ENCODE results near the gene TAL1.

The TAL1 gene

DNA sequence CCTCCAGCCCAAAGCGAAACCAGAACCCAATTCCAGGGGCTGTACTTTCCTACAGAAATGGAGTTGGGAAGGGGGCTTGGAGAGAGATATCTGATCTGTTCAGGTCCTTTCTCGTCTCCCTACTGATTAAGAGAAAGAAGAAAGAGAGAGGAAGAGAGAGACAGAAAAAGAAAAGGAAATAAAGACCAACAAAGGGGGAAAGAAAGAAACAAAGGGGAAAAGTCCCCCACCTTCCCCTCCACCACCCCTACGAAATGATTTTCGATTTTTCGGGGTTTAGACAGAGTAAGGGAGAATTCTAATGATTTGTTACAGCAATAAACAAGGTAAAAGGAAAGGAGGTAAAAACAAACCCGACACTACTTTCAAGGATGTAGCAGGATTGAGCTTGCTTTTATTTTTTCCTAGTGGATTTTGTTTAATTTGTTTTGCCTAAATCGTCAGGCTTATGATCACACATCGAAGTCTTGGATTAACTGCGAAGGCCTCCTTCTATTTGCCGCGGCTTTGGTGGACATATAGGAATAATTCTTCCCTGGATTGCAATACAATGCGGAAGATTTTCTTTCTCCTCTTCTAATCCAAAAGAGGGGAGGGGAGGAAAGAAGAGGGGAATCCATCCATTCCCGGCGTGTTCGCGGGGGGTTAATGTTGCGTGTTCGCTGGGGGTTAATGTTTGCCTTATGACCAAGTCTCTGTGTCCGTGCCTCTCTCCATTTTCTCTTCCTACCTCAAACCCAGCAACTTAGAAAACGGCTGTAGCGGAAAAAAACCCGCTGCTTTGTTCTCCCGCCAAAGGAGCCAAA lies 1.9 kb downstream of the TAL1 start:
- no peak for DNase-seq (ENCODE audit: low read depth)

DNA sequence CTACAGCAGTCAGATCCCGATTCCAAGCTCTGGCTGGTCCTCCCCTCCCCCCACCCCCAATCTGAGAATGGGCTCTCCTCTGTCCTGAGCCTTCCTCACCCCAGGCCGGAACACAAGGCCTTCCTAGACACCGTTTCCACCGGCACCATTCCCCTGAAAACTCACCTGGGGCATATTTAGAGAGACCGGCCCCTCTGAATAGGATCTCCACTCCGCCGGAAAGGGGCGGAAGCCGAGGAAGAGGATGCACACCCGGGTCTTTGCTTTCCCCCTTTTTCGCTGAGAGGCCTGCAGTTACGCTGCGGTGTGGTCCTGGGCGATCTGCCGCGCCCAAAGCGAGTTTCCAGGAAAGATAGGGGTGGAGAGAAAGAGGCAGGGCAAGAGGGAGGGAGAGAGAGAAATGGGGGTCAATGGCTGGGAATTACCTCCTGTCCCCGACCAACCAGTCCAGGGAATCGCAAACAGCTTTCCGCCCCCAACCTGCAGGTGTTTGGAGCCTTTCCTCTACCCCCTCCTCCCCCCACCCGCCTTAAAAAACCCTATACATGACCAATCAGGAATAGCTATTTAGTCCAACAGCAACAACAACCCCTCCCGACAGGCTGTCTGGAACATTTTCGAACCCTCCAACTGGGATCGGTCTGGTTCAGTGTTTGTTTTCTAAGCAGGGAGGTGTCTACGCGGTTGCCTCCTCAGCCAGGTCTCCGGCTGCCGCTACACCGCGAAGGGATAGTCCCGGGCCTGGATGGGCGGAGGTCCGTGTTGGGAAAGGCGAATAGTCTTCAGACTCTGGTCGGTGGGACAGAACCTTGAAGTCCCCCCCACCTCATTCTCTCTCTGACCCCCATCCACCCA lies 2.8 kb downstream of the TAL1 start:
- no peak for DNase-seq (ENCODE audit: low read depth)

DNA sequence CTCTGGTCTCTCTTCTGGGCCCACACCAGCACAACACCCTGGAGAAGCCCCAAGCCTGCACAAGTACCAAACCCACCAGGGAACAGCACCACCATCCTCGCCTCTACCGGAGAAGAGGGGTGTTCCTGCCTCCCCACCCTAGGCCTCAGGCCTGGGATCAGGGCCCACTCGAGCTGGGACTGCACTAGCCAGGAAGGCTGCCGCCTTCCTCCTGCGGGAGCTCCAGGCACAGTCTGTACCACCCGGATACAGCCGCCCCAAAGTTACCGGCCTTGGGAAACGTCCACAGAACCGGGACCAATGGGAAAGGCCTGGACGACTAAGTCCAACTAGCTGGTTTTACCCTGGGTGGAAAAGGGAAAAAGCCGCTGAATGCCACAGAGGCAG lies 3.4 kb downstream of the TAL1 start:
- no peak for DNase-seq (ENCODE audit: low read depth)

DNA sequence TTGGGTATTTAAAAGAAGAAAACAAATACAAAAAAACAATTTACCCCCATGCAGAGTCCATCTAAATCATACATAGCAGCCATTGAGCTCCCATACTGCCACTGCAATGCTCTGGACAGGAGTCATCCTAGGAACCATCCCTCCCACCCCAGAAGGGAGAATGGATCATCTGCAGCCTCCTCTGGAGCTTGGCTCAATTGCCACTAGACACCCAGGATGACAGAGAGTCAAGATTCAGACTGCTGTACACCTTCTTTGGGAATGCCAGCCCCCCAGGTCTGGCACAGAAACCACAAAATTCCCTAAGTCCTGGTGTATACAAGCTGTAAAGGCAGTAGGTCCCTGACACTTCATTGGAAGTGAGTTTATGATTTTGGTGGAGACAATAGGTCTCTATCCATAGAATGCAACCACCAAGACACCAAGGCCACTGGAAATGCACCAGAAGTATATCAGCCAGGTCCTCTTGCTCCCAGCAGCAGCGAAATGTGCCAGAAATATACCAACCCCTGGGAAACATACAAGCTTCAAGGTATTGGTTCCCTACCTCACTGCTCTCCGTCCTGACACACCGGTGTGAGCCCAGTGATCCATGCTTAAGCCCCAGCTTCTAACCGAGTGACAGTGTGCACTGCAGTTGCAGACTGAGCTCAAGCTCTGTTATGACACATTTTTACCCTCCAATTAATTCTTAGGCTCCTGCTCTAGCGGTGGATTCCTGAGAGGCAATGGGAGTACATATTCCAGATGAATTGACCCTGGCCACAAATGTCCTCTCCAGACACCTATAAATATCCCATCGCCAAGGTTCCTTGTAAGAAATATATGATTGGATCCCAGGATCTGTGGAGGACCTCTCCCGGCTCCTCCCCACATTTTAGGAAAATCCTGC lies 4.4 kb downstream of the TAL1 start:
- DNase-seq (ENCODE audit: low read depth) = no peak

DNA sequence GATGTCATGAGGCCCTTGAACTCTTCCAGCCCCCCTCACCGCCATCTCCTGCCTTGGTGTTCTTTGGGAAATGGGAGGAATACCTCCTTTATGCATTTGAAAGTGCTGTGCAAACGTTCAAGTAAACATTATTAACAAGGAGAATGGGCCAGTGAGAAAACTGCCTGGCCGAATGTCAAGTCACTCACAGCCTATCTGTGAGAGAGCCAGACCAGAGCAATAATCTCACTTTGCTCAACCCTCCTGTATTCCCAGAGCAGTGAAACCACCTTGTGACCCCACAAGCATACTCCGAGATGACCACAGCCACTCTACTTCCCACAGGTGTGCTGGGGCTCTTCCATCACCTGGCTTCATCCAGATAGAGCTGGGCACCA lies 5.2 kb downstream of the TAL1 start:
- DNase-seq (ENCODE audit: low read depth) = no peak

DNA sequence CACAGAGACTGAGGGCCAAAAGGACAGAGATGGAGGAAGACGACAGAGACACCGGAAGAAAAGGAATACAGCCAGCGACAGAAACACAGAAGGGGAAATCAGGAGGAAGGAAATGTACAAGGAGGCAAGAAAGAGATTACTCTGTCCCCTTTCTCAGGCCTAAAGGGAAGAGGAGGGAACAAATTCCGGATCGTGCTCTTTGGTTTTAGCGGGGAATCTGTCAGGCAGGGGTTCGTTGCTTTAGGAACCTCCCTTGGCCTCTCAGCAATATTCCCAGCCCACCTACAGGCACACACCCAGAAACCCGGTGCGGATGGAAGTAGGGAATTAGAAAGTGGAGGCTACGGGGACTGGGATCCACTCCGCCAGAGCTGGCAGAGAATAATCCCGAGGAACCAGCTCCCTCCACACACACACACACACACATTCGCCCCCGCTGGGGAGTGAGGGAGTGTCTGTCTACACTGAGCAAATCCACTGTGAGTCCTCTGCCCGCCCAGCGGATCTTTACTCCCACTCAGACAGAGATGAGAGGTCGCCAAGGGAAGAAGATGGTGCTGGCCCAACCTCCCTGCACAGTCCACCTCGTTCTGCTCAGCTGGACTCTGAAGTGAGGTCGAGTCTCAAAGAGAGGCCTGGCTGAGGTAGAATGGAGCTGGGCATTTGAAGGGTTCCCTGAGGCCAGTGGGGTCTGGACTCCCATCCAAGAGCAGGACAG lies 5.7 kb downstream of the TAL1 start:
- no peak for DNase-seq (ENCODE audit: low read depth)

DNA sequence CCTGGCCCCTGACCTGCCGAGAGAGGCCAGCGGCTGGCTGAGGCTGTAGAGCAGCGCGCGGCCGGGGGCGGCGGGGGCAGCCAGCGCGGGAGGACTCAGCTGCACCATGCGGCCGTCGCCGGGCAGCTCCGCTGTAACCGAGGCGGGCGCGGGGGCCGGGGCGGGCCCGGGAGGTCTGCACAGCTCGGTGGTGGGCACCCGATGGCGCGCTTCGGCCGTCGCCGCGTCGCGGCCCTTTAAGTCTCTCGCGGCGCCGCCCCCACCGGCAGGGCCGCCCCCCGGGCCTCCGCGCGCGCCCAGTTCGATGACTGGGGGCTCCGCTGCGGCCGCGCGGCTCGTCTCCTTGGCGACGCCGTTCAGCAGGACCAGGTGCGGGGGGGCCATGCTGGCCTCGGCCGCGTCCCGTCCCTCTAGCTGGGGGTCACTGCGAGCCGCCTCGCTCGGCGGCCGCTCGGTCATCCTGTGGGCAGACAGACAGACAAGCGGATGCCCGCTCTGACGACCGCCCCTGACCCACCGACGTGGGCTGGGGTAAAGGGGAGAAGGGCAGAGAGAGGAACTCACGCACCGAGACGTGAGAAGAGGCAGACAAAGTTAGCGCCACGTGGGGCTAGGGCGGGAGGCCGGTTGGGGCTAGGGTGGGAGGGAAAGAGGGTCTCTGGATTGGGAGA lies 6.5 kb downstream of the TAL1 start:
- DNase-seq (ENCODE audit: low read depth) = no peak

DNA sequence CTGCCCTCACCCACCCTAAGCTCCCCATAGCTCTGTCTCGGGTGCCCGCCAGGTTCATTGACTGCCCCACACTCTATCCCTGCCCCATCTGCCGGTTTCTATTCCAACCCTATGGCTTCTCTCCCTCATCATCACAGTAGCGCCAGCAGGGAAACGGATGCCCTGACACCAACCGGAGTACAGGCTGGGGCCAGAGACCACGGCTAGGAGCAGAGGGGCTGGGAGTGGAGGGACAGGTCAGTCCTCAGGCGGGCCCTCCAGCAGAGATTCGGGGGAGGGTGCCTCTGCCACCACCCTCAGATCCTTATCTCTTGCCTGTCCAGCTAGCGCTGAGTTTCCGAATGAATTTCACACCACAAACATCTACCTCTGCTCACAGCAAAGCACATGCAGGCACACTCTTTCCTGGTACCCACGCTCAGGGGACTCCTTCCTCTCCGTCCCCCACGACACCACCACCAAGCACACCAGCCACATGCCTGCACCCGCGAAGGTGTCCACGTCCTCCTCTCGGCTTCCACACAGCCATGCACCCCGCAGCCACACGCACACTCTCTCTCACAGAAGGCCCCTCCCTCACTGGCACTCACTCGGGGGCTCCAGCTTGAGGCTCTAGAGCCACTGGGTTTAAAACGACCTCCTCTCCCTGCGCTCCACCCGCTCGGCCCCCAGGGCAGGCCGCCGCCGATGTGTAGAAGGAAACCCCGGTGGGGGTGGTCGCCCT lies 7.2 kb downstream of the TAL1 start:
- no peak for DNase-seq (ENCODE audit: low read depth)

DNA sequence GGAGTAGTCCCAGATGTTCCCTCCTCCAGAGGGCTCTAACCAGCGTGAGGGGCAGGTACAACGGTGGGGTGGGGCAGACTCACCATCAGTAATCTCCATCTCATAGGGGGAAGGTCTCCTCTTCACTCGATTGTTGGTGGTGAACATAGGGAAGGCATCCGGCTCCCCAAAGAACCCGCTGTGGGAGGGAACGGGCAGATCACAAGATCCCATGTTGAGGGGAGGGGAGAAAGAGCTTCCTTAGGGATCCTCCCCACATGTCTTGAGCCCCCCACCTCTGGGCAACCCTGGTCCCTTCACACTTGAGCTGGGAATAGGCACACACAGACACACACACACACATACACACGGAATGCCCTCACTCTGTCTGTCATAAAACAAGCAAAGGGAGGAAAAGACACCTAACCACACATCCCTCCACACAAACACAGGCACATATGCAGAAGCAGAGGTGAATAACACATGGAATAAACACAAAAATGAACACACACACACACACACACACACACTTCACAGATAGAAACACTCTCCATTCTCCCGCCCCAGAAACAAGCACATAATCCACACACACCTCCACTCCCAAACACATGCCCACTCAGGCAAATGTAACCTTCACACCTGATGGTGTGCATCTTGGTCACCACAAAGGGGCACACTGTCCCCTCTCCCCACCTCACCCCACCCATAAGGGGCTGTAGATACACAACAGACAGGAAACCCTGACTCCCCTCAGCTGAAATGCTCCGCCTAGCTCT lies 7.9 kb downstream of the TAL1 start:
- no peak for DNase-seq (ENCODE audit: low read depth)

DNA sequence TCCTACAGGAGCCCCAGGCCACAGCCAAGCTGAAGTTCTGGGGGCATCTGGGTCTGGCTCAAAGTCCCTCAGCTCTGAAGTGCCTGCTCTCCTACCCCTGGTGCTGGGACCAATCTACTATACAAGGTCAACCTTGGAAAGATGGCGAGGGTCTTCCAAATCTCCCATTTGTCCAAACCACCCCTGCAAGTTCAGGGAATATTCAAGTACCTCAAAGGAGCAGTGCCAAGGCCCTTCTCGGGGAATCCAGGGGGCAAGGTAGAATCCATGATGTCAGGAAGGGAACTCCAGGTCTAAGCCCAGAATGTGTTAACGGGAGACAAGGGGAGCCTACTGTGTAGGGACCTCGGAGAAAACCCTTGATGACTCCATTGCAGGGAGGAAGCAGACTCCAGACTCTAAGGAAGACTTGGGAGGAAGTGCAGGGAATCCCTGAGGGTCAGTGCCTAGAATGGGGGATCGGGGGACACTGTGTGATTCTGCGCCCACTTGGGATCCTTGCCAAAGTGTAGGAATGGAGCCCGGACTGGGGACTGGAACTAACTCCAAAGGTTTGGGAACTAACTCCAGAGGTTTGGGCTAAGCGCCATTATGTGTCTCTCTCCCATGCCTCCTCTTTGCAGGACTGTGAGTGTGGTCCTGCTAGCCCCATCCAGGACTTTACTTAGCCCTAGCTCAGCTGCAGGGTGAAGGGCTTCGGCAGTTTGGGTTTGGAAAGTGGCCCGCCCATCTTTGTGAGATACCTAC lies 8.7 kb downstream of the TAL1 start:
- DNase-seq (ENCODE audit: low read depth) = no peak

DNA sequence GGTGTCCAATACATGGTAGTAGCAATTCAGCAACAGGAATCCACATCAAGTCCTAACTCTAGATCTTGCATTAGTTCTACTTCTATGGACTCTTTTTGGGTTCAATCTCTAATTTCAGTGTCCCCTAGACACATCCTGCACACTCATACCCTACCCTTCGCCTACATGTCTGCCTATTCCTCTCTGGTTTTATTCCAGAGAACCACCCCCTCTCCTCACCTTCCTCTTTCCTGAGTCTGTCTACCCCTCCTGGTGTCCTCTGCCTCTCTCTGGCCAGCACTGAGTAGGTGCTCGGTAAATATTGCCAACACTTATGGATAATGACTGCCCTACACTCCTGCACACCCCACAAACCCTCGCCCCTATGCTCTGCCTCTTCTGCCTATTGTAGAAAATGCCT lies 9.5 kb downstream of the TAL1 start:
- no peak for DNase-seq (ENCODE audit: low read depth)

DNA sequence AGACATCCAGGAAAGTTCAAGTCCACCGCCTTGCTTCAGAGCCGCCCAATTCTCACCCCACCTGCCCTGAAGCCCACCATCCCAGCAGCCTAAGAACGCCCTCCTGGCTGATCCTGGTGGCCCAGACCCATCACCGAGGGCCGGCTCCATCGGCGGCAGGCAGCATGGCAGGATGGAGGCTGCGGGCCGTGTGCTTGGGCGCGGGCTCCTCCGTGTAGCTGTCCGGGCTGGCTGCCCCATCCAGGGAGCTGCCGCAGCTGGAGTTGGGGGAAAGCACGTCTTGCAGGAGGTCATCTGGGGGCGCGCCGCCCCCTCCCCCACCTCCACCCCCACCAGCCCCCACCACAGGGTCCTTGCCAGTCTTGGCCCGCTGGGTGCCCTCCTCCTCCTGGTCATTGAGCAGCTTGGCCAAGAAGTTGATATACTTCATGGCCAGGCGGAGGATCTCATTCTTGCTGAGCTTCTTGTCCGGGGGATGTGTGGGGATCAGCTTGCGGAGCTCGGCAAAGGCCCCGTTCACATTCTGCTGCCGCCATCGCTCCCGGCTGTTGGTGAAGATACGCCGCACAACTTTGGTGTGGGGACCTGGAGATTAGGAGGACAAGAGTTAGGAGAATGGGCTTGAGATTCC lies 12.3 kb downstream of the TAL1 start:
- no peak for DNase-seq (ENCODE audit: low read depth)

DNA sequence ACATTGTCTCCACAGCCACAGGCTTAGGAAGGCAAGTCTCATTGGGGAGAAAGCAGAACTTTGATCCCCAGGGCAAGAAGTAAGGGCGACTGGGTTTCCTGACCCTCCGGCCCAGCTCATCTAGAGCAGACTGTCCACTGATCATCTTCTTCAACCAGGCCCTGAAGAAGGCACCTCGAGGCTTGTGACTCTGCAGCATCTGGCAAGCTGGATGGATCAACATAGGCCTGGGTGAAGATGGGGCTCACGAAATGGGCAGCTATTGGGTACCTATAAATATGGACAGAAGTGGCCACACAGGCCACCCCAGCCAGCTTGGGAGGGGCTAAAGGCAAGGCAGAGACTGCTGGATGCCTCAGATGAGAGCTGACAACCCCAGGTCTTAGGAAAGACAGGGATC lies 13.0 kb downstream of the TAL1 start:
- no peak for DNase-seq (ENCODE audit: low read depth)

DNA sequence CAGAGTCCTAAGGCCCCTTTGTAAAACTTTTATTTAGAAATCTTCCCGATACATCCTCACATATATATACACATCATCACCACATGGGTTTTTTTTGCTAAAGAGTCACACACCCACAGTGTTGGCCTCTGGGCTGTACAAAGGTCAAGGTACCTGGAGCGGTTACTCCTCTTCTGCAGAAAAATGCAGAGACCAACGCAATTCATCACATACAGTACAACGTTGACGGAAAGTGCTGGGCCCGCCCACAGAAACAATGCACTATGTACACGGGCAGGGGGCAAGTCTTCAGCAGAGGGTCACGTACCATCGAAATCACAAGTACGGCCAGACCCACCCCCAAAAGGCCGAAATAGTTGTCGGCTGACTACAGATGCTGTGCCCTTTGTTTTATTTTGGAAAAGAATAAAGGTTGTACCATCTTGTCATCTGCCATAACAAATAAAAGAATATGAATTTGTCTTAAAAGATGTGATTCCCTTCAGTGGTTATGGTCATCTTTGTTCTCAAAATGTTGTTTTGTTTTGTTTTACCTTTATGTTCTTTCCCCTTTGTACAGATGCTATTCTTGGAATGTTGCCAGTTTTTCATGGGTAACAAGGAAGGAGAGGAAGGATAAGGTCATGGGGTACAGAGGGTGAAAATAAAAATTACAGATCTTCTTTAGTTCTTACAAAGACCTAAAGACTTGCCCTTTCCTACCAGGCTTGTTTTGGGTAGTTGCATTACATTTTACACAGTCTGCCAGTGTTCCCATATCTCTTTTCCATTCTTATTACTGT lies 15.6 kb downstream of the TAL1 start:
- DNase-seq (ENCODE audit: low read depth) = no peak

DNA sequence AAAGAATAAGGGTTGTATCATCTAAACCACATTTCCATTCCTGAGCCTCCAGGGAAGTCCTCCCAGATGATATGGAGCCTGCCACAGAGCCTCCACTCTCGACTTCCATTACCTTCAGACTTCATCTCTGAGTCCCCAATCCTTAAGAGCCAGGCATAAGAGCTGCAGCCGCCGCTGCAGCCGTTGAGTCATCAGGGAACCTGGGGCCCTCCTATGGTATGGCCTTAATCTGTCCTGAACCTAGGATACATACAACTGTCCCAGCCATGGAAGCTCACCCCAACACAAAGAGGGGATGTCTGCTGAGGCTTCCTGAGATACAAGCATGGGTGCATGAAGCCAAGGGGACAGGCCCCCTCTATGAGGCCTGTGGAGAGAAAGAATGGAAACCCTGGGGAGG lies 16.3 kb downstream of the TAL1 start:
- no peak for DNase-seq (ENCODE audit: low read depth)

DNA sequence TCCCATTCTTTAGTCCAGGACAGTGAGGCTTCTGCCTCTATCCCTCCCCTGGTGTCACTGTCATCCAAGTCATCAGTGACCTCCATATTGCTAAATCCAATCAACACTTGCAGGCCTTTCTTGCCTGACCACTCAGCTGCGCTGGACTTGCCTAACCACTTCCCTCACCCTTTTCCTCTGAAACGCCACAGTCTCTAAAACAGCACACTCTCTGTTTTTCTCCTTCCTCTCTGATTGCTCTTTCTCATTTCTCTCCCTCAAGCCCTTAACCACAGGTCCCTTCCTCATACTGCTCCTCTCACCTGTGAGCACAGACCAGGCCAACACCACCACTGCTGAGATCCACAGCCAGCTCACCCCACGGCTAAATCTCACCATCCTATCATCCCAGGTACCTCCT lies 17.5 kb downstream of the TAL1 start:
- DNase-seq (ENCODE audit: low read depth) = no peak

DNA sequence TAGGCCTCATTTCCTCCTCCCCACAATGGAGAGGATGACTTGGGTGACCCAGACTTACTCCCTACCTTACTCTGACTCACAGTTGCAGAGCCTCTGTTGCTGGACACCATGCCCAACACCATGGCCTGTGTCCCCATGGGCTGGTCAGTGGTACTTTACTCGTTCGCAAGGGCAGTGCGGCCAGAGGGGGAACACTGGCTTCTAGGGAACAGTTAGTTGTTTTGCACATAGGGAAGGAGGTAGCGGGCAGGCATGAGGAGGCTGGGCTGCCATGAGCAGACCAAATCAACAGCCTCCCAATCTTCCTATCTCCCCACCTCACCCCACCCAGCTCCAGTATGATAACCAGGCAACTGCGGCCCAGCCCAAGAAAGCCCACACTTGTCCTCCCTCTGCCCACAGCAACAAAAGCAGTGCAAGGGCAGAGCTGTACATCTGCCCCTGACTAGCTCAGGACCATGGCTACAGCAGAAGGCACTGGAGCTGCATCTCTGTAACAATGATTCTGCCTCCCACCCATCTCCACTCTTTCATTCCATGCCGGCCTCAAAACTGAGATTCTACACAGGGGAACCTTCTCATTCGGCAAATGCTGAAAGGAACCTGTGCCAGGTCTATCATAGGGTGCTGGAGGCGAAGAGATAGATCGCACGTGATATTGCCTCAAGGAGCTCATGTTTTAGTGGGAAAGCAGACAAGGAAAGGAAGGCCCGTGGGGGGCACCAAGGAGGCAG lies 18.6 kb downstream of the TAL1 start:
- no peak for DNase-seq (ENCODE audit: low read depth)
